ENCODE results near the gene UMOD.

Gene UMOD

GRCh38 chr16:20285993-20286499, 66.5 kb downstream of the UMOD start:
- no peak for DNase-seq
- no peak for TF ChIP-seq POLR2A (IDR thresholded peaks at IDR 0.05; ENCODE audit: low read length)
- TF ChIP-seq GATA1 (IDR thresholded peaks at IDR 0.05; ENCODE audit: low read depth, low read length) = no peak

Data from erythroblast (primary cell).